ENCODE results near the gene KIF4B. TPM values are rescaled to one million over a fixed set of nuclear protein-coding genes. Genes with fewer than 3 reads are reported as not detected.
"Not testable (repeated sequence)": the region's sequence is repeated elsewhere in the genome, so short reads cannot be mapped to it uniquely, and the experiment has no call there.

The KIF4B gene
- total RNA-seq, 2 experiments from 2014 or later, result 0.09 TPM; not detected in 1

- no peaks in the 10 kb centered on the region for H3K36me3 Mint-ChIP-seq
- CTCF ChIA-PET, result no interaction called here
- no peak for DNase-seq
- no peak for ATAC-seq
- no peaks in the 10 kb centered on the region for H3K9me3 Mint-ChIP-seq (ENCODE audit: low read depth)
- H3K27ac Mint-ChIP-seq, result no peak overlapping the region
- H3K4me1 Mint-ChIP-seq, result peaks cover 28% of the 10 kb centered on the region
- H3K27me3 Mint-ChIP-seq, result peaks cover 23% of the 10 kb centered on the region
- no peak overlapping the region for H3K4me3 Mint-ChIP-seq
Observed at GRCh38 chr5:155019601-155020226, 6.2 kb downstream of the KIF4B start.

GRCh38 chr5:155021842-155022241 lies 8.3 kb downstream of the KIF4B start:
- no peak overlapping the region for H3K4me3 Mint-ChIP-seq
- H3K4me1 Mint-ChIP-seq, result peaks cover 11% of the 10 kb centered on the region
- H3K9me3 Mint-ChIP-seq (ENCODE audit: low read depth), result no peaks in the 10 kb centered on the region
- no peak overlapping the region for H3K27ac Mint-ChIP-seq
- H3K36me3 Mint-ChIP-seq, result no peaks in the 10 kb centered on the region
- no peak for ATAC-seq
- CTCF ChIA-PET, result no interaction called here
- peaks cover 30% of the 10 kb centered on the region for H3K27me3 Mint-ChIP-seq
- no peak for DNase-seq

GRCh38 chr5:155023320-155023719 lies 9.8 kb downstream of the KIF4B start:
- no peak overlapping the region for H3K27ac Mint-ChIP-seq

GRCh38 chr5:155024015-155024414 lies 10.5 kb downstream of the KIF4B start:
- Mint-ChIP-seq H3K36me3 (no peaks in the 10 kb centered on the region), H3K4me3 (no peak overlapping the region), H3K27me3 (peaks cover 23% of the 10 kb centered on the region), H3K4me1 (no peaks in the 10 kb centered on the region), H3K27ac (no peak overlapping the region), H3K9me3 (ENCODE audit: low read depth) (no peaks in the 10 kb centered on the region)
- CTCF ChIA-PET, result no interaction called here
- no peak for DNase-seq
- ATAC-seq, result no peak

More at GRCh38 chr5:155023320-155023719, 9.8 kb downstream of the KIF4B start:
- H3K4me1 Mint-ChIP-seq, result no peaks in the 10 kb centered on the region
- H3K9me3 Mint-ChIP-seq (ENCODE audit: low read depth), result no peaks in the 10 kb centered on the region
- H3K4me3 Mint-ChIP-seq, result no peak overlapping the region
- DNase-seq, result no peak
- no peak for ATAC-seq
- peaks cover 29% of the 10 kb centered on the region for H3K27me3 Mint-ChIP-seq
- H3K36me3 Mint-ChIP-seq, result no peaks in the 10 kb centered on the region
- CTCF ChIA-PET, result no interaction called here

GRCh38 chr5:155025895-155026294 lies 12.3 kb downstream of the KIF4B start:
- no peak for ATAC-seq
- no peaks in the 10 kb centered on the region for H3K9me3 Mint-ChIP-seq (ENCODE audit: low read depth)
- H3K4me3 Mint-ChIP-seq, result no peak overlapping the region
- no peak for DNase-seq
- peaks cover 17% of the 10 kb centered on the region for H3K27me3 Mint-ChIP-seq
- no peak overlapping the region for H3K27ac Mint-ChIP-seq
- no peaks in the 10 kb centered on the region for H3K36me3 Mint-ChIP-seq
- CTCF ChIA-PET, result no interaction called here
- no peaks in the 10 kb centered on the region for H3K4me1 Mint-ChIP-seq

GRCh38 chr5:155027993-155028629 lies 14.6 kb downstream of the KIF4B start:
- Mint-ChIP-seq H3K27me3 (peaks cover 14% of the 10 kb centered on the region), H3K4me1 (no peaks in the 10 kb centered on the region), H3K27ac (no peak overlapping the region), H3K9me3 (ENCODE audit: low read depth) (no peaks in the 10 kb centered on the region), H3K4me3 (no peak overlapping the region), H3K36me3 (no peaks in the 10 kb centered on the region)
- ATAC-seq, result no peak
- CTCF ChIA-PET, result interaction anchor here (1.3 kb wide), 1 partner anchor 56 kb away, joined by 4 read pairs; no protein-coding TSS in a partner anchor
- no peak for DNase-seq

GRCh38 chr5:155029240-155029639 lies 15.7 kb downstream of the KIF4B start:
- no peaks in the 10 kb centered on the region for H3K4me1 Mint-ChIP-seq
- no peaks in the 10 kb centered on the region for H3K9me3 Mint-ChIP-seq (ENCODE audit: low read depth)
- H3K4me3 Mint-ChIP-seq, result no peak overlapping the region
- H3K27ac Mint-ChIP-seq, result no peak overlapping the region
- no peak for ATAC-seq
- CTCF ChIA-PET, result no interaction called here
- peaks cover 11% of the 10 kb centered on the region for H3K27me3 Mint-ChIP-seq
- DNase-seq, result no peak
- H3K36me3 Mint-ChIP-seq, result no peaks in the 10 kb centered on the region

- H3K27me3 Mint-ChIP-seq, result peaks cover 21% of the 10 kb centered on the region
- H3K36me3 Mint-ChIP-seq; H3K27ac Mint-ChIP-seq; ATAC-seq; DNase-seq; H3K4me1 Mint-ChIP-seq; CTCF ChIA-PET; H3K9me3 Mint-ChIP-seq (ENCODE audit: low read depth); H3K4me3 Mint-ChIP-seq: not testable (repeated sequence)
Observed at GRCh38 chr5:155034145-155034744, 20.7 kb downstream of the KIF4B start.

- H3K9me3 Mint-ChIP-seq (ENCODE audit: low read depth); H3K27ac Mint-ChIP-seq; CTCF ChIA-PET; H3K4me1 Mint-ChIP-seq; DNase-seq; H3K36me3 Mint-ChIP-seq; ATAC-seq; H3K4me3 Mint-ChIP-seq: not testable (repeated sequence)
- H3K27me3 Mint-ChIP-seq, result peaks cover 21% of the 10 kb centered on the region
Observed at GRCh38 chr5:155035087-155035486, 21.5 kb downstream of the KIF4B start.

GRCh38 chr5:155040984-155041653 lies 27.6 kb downstream of the KIF4B start:
- Mint-ChIP-seq H3K27me3 (peaks cover 28% of the 10 kb centered on the region), H3K36me3 (no peaks in the 10 kb centered on the region), H3K4me3 (no peak overlapping the region), H3K27ac (no peak overlapping the region), H3K9me3 (ENCODE audit: low read depth) (no peaks in the 10 kb centered on the region), H3K4me1 (no peaks in the 10 kb centered on the region)
- ATAC-seq (no peak), DNase-seq (no peak)
- CTCF ChIA-PET, result no interaction called here

GRCh38 chr5:155044591-155044990 lies 31.0 kb downstream of the KIF4B start:
- H3K27ac Mint-ChIP-seq, result no peak overlapping the region
- no peak overlapping the region for H3K4me3 Mint-ChIP-seq
- H3K36me3 Mint-ChIP-seq, result no peaks in the 10 kb centered on the region
- H3K27me3 Mint-ChIP-seq, result peaks cover 12% of the 10 kb centered on the region
- CTCF ChIA-PET, result no interaction called here
- ATAC-seq (no peak), DNase-seq (no peak)
- H3K4me1 Mint-ChIP-seq, result no peaks in the 10 kb centered on the region
- no peaks in the 10 kb centered on the region for H3K9me3 Mint-ChIP-seq (ENCODE audit: low read depth)

- H3K27me3 Mint-ChIP-seq, result peaks cover 13% of the 10 kb centered on the region
- no peak for DNase-seq
- no peak overlapping the region for H3K4me3 Mint-ChIP-seq
- H3K27ac Mint-ChIP-seq, result no peak overlapping the region
- H3K36me3 Mint-ChIP-seq, result no peaks in the 10 kb centered on the region
- no peaks in the 10 kb centered on the region for H3K4me1 Mint-ChIP-seq
- CTCF ChIA-PET, result no interaction called here
- no peaks in the 10 kb centered on the region for H3K9me3 Mint-ChIP-seq (ENCODE audit: low read depth)
- no peak for ATAC-seq
Observed at GRCh38 chr5:155046591-155046990, 33.0 kb downstream of the KIF4B start.

GRCh38 chr5:155047818-155048217 lies 34.3 kb downstream of the KIF4B start:
- Mint-ChIP-seq H3K9me3 (ENCODE audit: low read depth) (no peaks in the 10 kb centered on the region), H3K27me3 (peaks cover 13% of the 10 kb centered on the region), H3K4me1 (no peaks in the 10 kb centered on the region), H3K4me3 (no peak overlapping the region), H3K27ac (no peak overlapping the region), H3K36me3 (no peaks in the 10 kb centered on the region)
- ATAC-seq (no peak), DNase-seq (no peak)
- CTCF ChIA-PET, result no interaction called here
